ENCODE data around the gene GNG12.
"Not testable (repeated sequence)": the region's sequence is repeated elsewhere in the genome, so short reads cannot be mapped to it uniquely, and the experiment has no call there.

The GNG12 gene

DNA sequence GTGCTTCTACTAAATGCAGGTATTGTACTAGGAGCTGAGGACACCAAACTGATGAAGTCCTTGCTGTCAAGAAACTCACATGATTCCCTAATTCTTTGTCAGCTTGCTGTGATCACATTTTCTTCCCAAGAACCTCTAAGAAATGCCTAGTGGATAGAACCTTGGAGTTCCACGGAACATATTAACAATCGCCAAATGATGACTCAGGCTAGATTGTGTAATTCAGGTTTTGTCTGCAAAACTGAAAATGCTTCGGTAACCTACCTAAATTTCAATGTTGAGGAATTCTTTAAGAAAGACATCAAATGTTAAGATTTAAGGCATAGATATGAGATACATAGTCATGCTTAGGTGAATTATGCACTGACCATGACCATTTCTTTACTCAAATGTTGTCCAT, 150.0 kb downstream of the GNG12 start:
- no peak for DNase-seq (ENCODE audit: low read depth in 3 of 3)

DNA sequence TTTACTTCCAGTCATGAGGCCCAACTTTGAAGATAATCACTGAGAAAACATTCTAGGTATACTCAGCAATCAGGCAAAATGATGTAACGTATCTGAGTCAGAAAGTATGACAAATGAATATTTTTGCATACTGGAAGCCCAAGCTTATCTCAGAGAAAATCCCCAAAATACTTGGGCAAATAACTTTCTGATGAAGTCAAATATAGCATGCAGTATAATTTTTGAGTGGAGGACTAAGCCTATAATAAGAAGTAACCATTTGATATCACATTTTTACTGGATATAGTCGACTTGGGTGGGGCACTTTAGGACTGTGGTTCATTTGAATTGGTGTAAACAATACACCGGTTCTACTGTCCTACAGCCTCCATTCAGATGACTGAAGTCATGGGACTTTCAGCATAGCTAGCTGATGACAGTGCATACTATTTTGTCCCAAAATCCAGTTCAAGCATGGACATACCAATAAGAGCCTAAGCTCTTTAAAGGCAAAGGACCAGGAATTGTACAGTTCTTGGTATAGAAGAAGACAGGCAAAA, 150.5 kb downstream of the GNG12 start:
- DNase-seq (ENCODE audit: low read depth in 3 of 3), result no peak

DNA sequence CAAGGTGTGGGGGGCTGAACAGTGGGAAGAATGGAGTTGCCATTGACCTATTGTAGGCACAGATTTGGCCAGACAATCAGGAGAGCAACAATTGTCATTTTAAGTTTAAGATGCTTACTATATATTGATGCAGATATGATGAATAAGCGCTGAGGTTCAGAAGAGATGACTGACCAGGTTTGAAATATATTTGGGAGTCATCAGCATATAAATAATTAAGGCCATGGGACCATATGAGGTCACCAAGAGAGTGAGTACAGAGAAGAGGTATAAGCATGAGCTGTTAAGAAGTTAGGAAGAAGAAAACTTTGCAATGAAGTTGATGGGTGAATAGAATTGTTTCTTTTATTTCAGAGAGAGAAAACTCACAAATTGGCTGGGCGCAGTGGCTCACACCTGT, 152.8 kb downstream of the GNG12 start:
- DNase-seq (ENCODE audit: low read depth in 3 of 3), result no peak

DNA sequence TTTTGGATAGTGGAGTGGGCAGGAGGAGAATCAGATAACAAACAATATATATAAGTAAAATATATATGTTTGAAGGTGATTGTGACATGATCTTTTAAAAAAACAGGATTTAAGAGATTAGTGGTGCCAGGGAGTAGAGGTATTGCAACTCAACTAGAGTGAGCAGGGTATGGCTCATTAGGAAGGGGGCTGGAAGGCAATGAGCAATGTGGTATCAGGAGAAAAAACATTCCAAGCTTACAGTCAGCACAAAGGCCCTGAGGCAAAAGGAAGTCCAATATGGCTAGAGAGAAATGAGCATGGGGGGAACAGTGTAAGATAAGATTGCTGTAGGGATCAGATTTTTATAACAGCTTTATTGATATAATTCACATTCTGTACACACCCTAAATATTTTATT, 153.6 kb downstream of the GNG12 start:
- no peak for DNase-seq (ENCODE audit: low read depth in 3 of 3)

DNA sequence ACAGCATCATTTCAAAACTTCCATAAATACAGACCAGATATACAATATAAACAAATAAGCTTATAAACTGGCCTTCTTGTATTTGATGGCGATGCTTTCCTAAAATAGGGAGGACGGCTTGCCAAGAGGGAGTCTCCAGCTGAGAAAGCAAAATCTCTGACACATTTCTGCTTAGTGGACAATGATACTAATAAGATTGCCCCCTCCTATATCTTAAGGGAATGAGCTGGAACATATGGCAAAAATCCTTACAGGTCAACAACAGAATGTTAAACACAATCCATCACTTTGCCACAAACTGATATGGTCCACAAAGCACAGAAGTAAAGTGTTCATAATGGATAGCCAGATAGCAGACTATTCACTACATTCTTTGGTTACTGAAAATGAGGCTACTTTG, 155.3 kb downstream of the GNG12 start:
- no peak for DNase-seq (ENCODE audit: low read depth in 3 of 3)

DNA sequence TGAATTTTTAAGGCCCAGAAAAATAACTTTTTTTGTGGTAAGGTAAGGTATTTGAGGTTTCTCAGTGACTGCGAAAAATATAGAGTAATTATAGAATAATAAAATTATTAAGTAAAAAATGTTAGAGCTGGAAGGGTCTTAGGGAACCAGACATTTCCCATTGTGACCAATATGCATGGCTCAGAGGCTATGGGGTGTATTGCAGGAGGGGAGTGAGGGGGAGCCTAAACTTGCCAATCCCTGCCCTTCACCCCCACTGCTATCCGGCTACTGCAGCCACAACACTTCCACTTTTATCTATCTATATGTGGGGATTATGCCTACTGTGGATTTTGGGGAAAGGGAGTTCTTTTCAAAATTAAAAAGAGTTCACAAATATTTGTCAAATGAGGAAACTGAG, 155.9 kb downstream of the GNG12 start:
- no peak for DNase-seq (ENCODE audit: low read depth in 3 of 3)

DNA sequence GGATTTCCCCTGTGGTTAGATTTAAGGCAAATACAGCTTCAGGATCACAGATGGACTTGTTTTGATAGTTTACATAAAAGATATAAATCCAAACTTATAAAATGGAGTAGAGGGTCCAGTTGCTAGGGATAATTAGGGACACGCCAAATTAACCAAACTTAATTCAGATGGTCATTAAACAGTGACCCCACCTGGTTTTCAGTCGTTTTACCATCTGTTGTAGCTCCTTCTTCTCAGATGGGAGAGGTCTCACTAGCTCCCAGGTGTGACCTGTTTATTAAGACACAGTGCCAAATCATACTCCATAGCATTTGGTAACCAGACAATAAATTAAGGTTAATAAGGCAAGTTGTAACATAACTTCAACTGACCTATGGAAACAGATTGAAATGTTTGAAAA, 156.3 kb downstream of the GNG12 start:
- no peak for DNase-seq (ENCODE audit: low read depth in 3 of 3)

DNA sequence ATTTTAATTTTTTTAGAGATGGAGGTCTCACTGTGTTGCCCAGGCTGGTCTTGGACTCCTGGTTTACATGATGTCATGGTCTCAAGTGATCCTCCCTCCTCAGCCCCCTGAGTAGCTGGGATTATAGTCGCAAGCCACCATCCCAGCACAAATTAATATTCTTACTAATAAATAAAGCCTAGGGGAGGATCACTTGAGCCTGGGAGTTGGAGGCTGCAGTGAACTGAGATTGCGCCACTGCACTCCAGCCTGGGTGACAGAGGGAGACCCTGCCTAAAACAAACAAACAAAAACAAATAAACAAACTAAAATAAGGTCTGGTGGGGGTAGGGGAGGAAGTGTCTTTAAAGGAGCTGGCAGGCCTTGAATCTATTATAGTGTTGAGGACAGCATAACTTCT, 157.0 kb downstream of the GNG12 start:
- DNase-seq (ENCODE audit: low read depth in 3 of 3), result no peak

DNA sequence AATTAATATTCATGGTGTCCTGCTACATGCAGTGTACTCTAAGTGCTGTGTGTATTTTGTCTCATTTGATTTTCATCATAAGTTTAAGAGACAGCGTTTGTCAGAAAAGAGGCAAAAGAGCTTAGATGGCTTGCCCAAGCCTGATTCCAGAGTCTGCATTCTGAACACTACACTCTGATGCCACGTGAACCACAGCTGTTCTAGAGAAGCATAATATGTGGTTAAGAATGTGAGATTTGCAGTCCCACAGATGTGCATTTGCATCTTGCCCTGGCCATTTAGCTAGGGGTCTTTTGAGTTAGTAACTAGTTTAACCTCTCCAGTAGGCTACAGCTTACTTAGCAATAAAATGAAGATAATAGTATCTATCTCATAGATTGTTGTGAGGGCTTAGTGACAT, 157.5 kb downstream of the GNG12 start:
- DNase-seq (ENCODE audit: low read depth in 3 of 3), result no peak

DNA sequence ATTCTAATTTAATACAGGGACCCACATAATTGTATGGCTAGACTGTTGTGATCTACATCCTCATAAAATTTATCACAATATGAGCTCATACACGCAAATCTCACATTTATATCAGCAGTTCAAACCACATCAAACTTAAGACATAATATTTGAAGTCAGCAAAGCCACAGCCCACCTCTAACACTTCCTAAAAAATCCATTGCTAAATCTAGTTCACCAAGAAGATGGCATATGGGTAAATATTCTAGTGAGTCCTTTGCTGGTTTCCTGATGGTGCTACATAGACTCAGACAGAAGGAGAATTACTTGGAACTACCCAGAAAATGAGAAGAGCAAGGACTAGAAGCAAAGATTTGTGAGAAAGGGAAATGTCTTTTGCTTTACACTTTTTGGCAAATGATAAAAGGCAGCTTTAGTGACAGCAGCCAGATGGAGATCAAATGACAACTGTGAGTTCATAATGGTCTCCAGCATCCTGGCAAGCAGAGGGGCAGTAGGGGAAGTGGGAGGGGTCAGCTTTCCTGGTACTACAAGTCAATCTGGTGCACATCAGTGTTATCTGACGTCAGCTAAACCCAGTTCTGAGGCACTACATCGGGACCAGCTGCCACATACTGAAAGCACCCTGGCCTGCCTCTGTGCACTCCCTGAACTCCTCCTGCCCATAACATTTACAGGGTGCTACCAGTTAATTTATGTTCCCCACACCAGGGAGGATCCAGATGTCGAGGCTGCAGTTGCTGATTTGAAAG, 158.8 kb downstream of the GNG12 start:
- peak in 1 of 3 donors; percentile 13 for DNase-seq (ENCODE audit: low read depth in 3 of 3)

DNA sequence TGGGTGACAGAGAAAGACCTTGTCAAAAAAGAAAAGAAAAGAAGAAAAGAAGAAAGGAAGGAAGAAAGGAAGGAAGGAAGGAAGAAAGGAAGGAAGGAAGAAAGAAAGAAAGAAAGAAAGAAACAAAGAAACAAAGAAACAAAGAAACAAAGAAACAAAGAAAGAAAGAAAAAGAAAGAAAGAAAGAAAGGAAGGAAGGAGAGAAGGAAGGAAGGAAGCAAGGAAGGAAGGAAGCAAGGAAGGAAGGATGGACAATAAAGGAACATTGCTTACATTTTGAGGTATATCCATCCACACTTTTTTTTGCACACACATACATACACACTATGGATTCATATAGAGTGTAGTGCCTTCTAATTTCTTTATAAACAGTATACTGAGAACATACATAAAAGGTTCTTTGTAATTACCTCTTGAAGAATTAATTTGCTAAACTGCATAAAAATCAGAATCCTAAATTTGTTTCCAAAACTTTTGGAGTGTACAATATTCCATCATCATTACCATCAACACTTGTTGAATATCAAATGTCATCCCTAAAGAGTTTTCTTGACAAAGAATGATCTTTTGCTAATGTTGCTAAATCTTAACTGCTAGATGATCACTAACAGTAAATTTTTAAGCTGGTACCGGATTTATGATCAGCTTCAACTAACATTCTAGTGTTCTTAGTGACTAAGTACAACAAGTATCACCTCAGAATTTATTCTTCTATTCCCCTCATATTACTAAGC, 159.6 kb downstream of the GNG12 start:
- DNase-seq (ENCODE audit: low read depth in 3 of 3), result no peak

DNA sequence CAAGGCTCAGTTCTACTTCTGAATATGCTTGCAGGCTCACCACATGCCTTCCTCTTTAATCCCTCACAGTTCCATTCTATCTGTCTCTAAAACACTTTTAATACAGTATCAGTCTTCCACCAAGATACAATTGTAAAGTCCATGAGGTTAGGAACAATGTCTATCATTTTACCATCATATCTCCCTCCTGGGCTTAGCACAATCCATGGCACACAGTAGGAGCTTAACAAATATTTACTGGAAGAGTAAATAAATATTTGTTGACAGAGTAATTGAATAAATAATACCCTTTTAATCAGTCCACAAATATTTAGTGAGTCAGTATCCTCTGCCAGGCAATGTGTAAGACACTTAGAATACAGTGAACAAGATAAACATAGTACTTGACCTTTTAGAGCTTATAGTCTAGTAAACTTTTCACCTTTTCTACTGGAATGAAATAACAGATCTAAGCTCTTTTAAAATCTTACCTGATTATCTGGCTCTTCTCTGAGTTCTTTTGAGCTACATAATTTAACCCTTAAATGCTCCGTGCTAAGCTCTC, 160.9 kb downstream of the GNG12 start:
- DNase-seq (ENCODE audit: low read depth in 3 of 3), result no peak

DNA sequence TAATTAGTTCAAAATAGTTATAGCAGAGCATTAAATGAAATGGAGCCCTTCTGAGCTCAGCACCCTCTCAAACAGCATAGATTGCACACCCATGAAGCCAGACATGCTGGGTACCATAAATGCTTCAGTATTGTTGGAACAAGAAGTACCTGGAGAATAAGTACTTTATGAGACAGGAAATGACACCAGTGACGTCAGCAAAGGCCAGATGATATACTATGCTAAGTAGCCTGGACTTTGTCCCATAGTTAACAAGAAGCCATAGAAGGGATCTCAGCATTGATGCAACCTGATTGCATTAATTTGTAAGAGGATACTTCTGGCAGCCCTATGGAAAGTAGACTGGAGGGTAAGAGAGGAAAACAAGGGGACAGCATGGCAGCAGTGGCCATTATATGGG, 164.6 kb downstream of the GNG12 start:
- no peak for DNase-seq (ENCODE audit: low read depth in 3 of 3)

DNA sequence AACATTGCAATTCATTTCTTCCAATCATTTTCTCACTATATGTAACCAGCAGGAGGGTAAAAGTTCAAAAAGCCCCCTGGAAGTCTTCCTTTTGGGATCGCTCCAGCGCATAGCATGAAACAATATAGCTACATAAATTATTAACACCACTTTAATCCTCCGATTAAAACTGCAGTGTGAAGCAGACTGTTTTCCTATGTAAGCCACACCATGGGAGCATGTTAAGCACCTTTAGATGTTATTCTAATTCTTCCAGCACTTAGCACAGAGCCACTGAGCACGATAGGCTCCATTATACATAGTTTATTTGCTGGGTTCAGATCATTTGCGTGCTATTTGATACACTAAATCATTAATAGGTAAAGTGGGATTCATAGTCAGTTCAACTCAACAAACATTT, 166.6 kb downstream of the GNG12 start:
- DNase-seq (ENCODE audit: low read depth in 3 of 3), result no peak

DNA sequence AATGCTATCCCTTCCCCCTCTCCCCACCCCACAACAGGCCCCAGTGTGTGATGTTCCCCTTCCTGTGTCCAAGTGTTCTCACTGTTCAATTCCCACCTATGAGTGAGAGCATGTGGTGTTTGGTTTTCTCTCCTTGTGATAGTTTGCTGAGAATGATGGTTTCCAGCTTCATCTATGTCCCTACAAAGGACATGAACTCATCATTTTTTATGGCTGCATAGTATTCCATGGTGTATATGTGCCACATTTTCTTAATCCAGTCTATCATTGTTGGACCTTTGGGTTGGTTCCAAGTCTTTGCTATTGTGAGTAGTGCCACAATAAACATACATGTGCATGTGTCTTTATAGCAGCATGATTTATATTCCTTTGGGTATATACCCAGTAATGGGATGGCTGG, 168.0 kb downstream of the GNG12 start:
- DNase-seq (ENCODE audit: low read depth in 3 of 3), result not testable (repeated sequence)

DNA sequence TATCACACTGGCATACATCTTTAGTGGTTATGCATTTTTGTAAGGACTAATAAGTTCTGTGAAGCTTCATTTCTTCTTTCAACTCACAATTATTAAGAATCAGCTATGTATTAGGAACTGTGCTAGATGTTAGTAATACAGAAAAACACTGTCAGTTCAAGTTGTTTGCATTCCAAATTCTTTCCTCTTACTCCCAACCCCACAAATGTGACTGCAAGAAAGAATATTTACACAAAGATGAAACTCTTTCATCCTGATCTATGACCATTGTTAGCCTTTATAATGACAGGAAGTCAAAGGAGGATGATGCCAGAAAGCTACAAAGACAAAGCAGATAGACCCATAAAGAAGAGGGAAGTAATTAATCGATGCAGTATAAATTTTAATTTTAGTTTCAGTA, 169.2 kb downstream of the GNG12 start:
- no peak for DNase-seq (ENCODE audit: low read depth in 3 of 3)

DNA sequence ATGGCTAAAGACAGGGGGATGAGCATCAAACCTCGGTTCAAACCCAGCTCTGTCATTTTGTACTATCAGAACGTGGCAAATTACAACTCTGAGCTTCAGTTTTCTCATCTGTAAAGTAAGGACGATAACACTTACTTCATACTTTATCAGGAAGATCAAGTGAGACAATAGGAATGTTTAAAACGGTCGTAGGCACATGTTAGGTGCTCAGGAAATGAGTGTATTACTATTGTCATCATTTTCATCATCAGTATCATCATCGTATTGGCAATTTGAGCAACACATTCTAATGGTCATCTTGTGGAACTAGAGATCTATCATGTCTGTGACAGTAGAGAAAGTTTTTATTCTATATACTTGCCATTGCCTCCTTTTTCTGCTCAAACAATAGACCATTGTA, 170.4 kb downstream of the GNG12 start:
- no peak for DNase-seq (ENCODE audit: low read depth in 3 of 3)

DNA sequence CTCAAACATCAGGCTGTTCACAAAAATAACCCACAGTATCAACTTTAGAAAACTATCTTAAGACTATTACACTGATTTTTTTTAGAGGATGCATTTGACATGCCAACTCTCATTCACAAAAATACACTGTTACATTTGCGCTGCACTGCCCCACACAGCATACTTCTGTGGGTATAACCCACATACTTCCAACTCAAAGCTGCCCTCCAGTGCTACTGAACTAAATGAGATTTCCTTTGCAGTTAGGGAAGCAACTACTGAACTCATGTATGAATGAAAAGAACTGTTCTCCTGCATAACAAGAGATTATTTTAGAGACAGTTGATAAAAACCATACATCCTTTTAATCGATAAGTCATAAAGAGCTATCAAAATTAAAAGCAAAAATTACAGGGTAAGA, 174.0 kb downstream of the GNG12 start:
- DNase-seq (ENCODE audit: low read depth in 3 of 3), result no peak

DNA sequence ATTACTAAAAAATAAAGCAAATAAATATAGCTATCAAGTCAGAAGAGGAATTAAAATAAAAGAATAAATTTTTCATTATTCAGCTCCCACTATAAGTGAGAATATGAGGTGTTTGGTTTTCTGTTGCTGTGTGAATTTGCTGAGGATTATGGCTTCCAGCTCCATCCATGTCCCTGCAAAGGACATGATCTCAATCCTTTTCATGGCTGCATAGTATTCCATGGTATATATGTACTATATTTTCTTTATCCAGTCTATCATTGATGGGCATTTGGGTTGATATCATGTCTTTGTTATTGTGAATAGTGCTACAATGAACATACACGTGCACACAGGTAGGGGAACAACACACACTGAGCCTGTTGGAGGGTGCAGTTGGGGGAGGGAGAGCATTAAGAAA, 176.1 kb downstream of the GNG12 start:
- not testable (repeated sequence) for DNase-seq (ENCODE audit: low read depth in 3 of 3)

DNA sequence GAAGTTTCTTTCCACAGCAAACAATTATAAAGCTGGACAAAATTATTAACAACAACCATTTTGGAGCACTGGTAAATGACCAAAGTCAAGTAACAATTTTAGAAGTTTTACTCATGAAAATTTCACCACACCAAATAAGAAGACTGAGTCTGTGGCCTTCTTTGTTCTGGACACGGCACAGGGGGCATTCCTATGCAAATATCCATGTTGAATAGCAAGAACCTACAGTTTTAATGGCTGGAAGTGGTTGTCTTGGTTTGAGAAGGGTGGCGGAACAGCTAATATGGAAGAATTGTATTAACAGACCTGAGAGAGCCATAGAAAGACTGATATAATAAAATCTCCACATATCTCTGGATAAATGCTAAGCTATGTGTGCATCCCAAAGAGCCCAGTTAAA, 177.7 kb downstream of the GNG12 start:
- no peak for DNase-seq (ENCODE audit: low read depth in 3 of 3)

DNA sequence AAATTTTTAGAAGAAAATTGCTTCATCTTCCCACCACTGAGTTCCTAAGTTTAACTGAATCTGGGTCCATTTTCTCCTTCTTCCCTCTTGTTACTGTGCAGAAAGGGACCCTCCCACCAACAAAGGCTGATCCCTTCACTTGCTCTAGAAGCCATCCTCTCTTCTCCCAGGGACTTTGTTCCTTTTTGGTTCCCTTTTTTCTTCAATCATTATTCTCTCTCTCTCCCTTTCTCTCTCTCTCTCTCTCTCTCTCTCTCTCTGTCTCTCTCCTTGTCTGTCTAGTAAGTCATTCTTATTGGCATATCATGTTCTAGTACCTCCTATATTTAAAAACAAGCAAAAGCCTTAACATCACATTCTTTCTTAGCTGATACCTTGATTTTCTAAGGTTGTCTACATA, 180.0 kb downstream of the GNG12 start:
- no peak for DNase-seq (ENCODE audit: low read depth in 3 of 3)

DNA sequence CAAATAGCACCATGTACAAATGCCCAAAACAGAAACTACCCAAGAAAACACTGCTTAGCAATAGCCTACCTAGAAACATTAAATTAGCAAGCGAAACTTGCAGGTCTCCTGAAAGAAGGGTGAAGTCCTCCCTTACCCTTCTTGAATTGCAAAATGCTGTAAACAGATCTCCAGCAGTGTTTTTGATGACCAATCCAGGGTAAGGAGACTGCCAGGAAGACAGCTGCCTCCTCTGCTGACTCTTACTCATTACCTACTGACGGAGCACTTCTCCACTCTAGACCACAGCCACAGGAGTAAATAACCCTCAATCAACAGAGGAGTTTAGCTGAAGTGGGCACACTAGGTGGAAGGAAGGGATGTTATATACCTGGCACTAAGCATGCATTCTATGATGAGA, 180.5 kb downstream of the GNG12 start:
- DNase-seq (ENCODE audit: low read depth in 3 of 3), result no peak
